Stimulated activated CD8-positive, alpha-beta memory T cell treated with anti-CD3 and anti-CD28 coated beads, Interleukin-15, amount 100 ng/mL, for 4 hours (primary cell): ENCODE measurements around the gene SPDYE6.
"Not testable (repeated sequence)": the region's sequence is repeated elsewhere in the genome, so short reads cannot be mapped to it uniquely, and the experiment has no call there.

Source experiments
- DNase-seq, 2 donors: peaks; one replicate each; pipeline ENCODE4 v3.0.0-alpha.2; 2020; ENCODE audit warnings: low read depth in 2 of 2

Gene SPDYE6, protein sequence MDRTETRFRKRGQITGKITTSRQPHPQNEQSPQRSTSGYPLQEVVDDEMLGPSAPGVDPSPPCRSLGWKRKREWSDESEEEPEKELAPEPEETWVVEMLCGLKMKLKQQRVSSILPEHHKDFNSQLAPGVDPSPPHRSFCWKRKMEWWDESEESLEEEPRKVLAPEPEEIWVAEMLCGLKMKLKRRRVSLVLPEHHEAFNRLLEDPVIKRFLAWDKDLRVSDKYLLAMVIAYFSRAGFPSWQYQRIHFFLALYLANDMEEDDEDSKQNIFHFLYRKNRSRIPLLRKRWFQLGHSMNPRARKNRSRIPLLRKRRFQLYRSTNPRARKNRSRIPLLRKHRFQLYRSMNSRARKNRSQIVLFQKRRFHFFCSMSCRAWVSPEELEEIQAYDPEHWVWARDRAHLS

DNA sequence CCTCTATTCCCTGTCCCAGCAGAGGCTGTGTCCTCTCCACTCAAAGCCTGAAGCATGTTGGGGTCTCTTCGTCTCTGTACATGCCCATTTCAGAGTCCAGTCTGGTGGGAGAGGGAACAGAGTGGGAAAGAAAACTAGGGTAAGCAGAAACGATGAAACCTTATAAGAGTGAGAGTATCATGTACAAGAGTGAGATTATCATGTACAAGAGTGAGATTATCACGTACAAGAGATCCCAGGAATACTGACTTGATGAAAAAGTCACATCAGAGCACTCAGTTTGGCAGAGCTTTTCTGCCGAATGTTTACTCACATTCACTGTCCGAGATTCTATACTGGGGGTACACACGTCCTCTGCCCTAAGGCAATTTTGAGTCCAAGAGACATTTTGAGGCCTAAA lies at the start of gene SPDYE6:
SPDYE6 (minus strand) TSS at position 101 of the 400 bp plus-strand sequence. CDS start 421 bp downstream, outside the sequence.
- not testable (repeated sequence) for DNase-seq

DNA sequence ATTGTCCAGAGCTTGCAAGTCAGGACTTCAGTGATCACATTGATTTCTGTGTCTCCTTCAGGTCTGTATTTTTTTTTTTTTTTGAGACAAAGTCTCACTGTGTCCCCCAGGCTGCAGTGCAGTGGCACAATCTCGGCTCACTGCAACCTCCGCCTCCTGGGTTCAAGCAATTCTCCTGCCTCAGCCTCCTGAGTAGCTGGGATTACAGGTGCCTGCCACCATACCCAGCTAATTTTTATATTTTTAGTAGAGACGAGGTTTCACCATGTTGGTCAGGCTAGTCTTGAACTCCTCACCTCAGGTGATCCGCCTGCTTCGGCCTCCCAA lies 48.6 kb upstream of the SPDYE6 start:
- not testable (repeated sequence) for DNase-seq

DNA sequence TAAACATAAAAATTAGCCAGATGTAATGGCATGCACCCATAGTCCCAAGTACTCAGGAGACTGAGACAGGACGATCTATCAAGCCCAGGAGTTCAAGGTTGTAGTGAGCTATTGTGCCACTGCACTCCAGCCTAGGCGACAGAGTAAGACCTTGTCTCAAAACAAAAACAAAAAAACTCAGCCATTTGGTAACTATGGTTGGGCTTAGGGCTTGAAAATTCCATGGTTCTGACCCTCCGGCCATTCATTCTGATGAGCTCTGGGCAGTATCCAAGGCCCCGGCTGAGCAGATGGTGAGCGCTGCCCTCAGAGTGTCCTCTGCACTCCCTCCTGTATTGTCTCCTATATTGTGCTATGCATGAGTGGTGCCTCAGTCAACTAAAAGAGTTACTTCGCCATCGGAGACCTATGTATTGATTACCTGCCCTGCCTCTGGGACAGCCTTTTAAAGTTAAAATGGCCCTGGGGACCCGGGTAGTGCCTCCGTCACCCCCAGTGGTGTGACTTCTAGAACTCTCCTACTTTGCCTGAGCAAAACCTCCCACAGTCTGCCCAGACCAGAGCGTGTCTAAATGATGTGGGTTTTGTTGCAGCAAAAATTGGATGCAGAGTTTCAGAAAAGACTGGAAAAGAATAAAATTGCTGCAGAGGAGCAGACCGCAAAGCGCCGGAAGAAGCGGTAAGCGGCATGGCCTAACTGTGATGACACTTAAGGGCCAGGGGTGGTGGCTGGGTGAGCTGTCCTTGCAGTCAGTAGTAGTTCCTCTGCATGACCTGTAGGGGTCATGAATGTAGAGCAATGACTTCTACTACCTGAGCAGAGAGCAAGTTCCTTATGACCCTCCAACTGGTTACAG lies 48.0 kb upstream of the SPDYE6 start:
- DNase-seq = no peak

DNA sequence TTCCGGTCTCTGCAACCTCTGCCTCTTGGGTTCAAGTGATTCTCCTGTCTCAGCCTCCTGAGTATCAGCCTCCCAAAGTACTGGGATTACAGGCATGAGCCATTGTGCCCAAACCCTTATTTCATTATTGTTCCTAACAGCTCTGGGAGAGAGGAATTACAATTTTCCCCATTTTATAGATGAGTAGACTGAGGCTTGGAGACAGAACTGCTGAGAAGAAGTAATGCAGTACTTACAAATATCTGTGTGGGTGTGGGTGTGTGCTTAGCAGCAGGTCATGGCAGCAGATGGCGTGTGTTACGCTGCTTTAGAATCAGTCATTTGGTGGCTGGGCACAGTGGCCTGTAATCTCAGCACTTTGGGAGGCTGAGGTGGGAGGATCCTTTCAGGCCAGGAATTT lies 47.3 kb upstream of the SPDYE6 start:
- DNase-seq = no peak

GRCh38 chr7:102400360-102400759 lies 44.1 kb upstream of the SPDYE6 start:
- DNase-seq = no peak

GRCh38 chr7:102398543-102398942 lies 42.3 kb upstream of the SPDYE6 start:
- no peak for DNase-seq

DNA sequence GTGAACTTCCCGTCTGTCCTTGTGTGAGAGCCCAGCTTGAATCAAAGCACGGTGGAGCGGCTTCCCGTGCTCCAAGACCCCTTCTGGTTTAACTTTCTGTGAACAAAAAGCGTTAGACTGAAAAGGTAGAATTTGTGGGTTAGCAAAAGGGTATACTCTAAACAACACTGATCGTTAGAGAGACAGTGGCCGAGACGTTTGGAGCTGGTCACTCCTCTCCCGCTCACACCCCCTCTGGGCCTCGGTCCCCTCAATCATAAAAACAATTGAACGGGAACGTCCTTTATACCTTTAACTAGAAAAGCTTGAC lies 40.4 kb upstream of the SPDYE6 start:
- no peak for DNase-seq

GRCh38 chr7:102395873-102396709 lies 39.8 kb upstream of the SPDYE6 start, which contains the start of gene PRKRIP1:
PRKRIP1 (plus strand) TSS chr7:102396363; CDS start chr7:102396412, 49 bp downstream.
- peak; percentile 66 to 78 for DNase-seq

- no peak for DNase-seq
Observed at GRCh38 chr7:102395592-102395872, 39.3 kb upstream of the SPDYE6 start.

- no peak for DNase-seq
Observed at GRCh38 chr7:102393467-102393866, 37.2 kb upstream of the SPDYE6 start.

- DNase-seq = no peak
Observed at GRCh38 chr7:102392330-102392729, 36.1 kb upstream of the SPDYE6 start.

GRCh38 chr7:102390697-102391484 lies 34.6 kb upstream of the SPDYE6 start:
- peak in 1 of 2 donors; percentile 23 for DNase-seq

GRCh38 chr7:102389810-102390209 lies 33.6 kb upstream of the SPDYE6 start:
- DNase-seq = no peak

DNA sequence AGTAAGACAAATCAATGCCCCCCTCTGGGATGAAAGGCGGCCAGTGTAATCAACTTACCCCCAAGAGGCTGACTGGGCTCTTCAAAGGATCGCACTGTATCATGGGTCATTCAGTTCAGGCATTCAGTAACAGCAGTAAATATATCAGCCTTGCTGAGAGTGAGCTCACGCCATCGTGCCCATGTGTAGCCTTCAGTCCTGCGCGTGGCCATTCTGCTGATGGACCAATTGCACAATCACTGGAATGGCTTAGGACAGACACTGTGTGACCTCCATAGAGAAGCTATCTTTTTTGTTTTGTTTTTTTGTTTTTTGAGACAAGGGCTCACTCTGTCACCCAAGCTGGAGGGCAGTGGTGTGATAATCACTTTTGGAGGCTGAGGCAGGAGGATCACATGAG lies 30.8 kb upstream of the SPDYE6 start:
- no peak for DNase-seq

DNA sequence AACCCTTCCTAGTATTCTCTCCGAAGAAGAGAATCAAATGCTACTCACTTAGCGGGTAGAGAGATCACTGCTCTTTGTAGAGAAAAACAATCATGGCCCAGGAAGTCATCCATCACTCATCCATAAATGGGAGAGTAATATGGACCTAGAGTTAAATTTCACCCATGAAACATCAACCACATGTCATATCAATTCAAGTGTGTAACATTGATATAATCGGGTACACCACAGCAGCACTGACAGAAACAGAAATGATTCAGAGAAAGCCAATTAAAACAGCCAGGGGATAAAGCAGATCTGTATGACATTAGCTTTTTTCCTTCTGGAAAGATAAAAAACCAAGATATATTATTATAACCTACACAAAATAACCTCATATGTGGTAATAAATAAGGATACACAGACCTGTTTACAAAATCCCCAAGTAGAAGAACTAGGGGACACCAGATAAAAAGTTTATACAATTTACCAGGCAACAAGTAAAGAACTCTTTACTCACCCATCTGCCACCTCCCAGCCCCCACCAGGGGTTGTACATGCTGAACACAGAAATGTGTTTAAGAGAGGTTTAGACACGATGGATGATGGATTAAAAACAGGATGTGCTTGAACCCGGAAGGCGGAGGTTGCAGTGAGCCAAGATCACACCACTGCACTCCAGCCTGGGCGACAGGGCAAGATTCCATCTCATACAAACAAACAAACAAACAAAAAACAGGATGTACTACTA lies 25.6 kb upstream of the SPDYE6 start:
- not testable (repeated sequence) for DNase-seq

GRCh38 chr7:102380837-102381236 lies 24.6 kb upstream of the SPDYE6 start:
- DNase-seq = not testable (repeated sequence)

GRCh38 chr7:102376964-102377466 lies 20.8 kb upstream of the SPDYE6 start:
- DNase-seq = no peak

GRCh38 chr7:102372796-102373195 lies 16.6 kb upstream of the SPDYE6 start:
- DNase-seq = not testable (repeated sequence)

DNA sequence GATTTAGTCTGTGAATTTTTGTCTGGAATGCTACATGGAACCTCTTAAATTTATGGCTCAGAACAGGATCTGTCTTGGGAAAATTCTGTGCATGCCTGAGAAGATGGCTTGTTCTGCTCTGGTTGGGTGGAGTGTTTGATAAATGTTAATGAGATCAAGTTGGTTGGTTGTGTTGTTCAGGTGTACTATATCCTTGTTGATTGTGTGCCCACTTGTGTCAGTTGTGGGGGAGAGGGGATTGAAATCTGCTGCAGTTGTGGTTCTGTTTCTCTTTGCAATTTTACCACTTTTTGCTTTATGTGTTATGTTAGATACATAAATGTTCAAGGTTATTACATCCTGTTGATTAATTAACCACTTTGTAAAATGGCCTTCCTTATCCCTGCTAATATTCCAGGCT lies 13.8 kb upstream of the SPDYE6 start:
- DNase-seq = not testable (repeated sequence)

- DNase-seq = not testable (repeated sequence)
Observed at GRCh38 chr7:102365390-102365789, 9.1 kb upstream of the SPDYE6 start.
